GM15510 (cell line): ENCODE results near the gene CNTN1.

Experiments used
- POLR2A ChIP-seq: IDR thresholded peaks from 3 replicates; pipeline ENCODE4 v1.6.1; 2011; ENCODE audit warnings: borderline replicate concordance; ENCODE audit not compliant: insufficient read length; ENCODE audit errors: extremely low read depth

The CNTN1 gene

GRCh38 chr12:41108032-41108431 lies 415.8 kb downstream of the CNTN1 start:
- TF ChIP-seq POLR2A, result no peak

- TF ChIP-seq POLR2A, result no peak
Observed at GRCh38 chr12:41112903-41113302, 420.7 kb downstream of the CNTN1 start.

- TF ChIP-seq POLR2A, result no peak
Observed at GRCh38 chr12:41120211-41120610, 428.0 kb downstream of the CNTN1 start.

- no peak for TF ChIP-seq POLR2A
Observed at GRCh38 chr12:41121374-41121773, 429.1 kb downstream of the CNTN1 start.
